HEK293 (cell line): ENCODE data around the gene FOXO3.

Source experiments
- HOXD13 ChIP-seq: sonication (generic); formaldehyde crosslinking; IDR thresholded peaks from 2 replicates; pipeline ENCODE4 v1.8.0; 2022; ENCODE audit warnings: missing genetic modification reagents, borderline replicate concordance
- MEIS1 ChIP-seq: sonication (generic); formaldehyde crosslinking; IDR thresholded peaks from 2 replicates; pipeline ENCODE4 v1.8.1; 2022; ENCODE audit warnings: missing genetic modification reagents, mild to moderate bottlenecking, borderline replicate concordance
- ZNF10 ChIP-seq: fragments of 450-650 bp; formaldehyde crosslinking; IDR thresholded peaks from 2 replicates; pipeline ENCODE4 v1.5.1; 2017; ENCODE audit warnings: missing biosample characterization, missing genetic modification characterization
- ZNF274 ChIP-seq, 2 experiments: fragments of 200-500 bp in 1 of 2; fragments of 450-650 bp in 1 of 2; sonication (Bioruptor generic) in 1 of 2; formaldehyde crosslinking in 1 of 2; IDR thresholded peaks; 2 replicates each; pipeline versions ENCODE4 v1.5.1 to v1.6.1; 2014 to 2016; ENCODE audit warnings: borderline replicate concordance in 1 of 2, inconsistent platforms in 1 of 2, low read length in 1 of 2, missing biosample characterization in 1 of 2, missing genetic modification characterization in 1 of 2
- ZNF514 ChIP-seq: fragments of 450-650 bp; formaldehyde crosslinking; IDR thresholded peaks from 2 replicates; pipeline ENCODE4 v1.5.1; 2016; ENCODE audit warnings: missing biosample characterization, missing genetic modification characterization
- TF ChIP-seq, protein P1 (sequence below): fragments of 450-650 bp; formaldehyde crosslinking; IDR thresholded peaks from 2 replicates; pipeline ENCODE4 v1.5.1; 2016; ENCODE audit warnings: missing biosample characterization, missing genetic modification characterization
- TF ChIP-seq, protein P2 (sequence below): IDR thresholded peaks from 2 replicates; pipeline ENCODE4 v1.6.1; 2011; ENCODE audit warnings: mild to moderate bottlenecking, low read depth, low read length, borderline replicate concordance
- TF ChIP-seq, protein P3 (sequence below): fragments of 450-650 bp; formaldehyde crosslinking; IDR thresholded peaks from 2 replicates; pipeline ENCODE4 v1.5.1; 2017; ENCODE audit warnings: missing biosample characterization, missing genetic modification characterization

DNA sequence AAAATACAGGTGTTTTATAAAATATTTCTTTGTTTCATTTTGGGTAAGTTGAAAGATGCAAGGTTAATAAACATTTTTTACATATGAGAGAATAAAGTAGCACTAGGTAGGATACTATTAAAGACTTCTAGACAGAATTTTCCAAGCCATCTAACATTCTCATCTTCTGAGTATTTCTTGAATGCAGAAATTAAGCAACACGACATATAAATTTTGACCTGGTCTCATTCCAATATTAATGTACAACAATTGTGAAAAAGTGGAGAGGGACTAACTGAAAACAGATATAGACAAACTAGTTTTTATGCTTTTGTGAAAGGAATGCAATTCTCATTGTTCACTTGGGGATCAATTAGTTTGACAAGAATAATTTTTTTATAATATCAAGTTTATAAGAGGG, 11.5 kb upstream of the FOXO3 start:
- TF ChIP-seq, protein P1, sequence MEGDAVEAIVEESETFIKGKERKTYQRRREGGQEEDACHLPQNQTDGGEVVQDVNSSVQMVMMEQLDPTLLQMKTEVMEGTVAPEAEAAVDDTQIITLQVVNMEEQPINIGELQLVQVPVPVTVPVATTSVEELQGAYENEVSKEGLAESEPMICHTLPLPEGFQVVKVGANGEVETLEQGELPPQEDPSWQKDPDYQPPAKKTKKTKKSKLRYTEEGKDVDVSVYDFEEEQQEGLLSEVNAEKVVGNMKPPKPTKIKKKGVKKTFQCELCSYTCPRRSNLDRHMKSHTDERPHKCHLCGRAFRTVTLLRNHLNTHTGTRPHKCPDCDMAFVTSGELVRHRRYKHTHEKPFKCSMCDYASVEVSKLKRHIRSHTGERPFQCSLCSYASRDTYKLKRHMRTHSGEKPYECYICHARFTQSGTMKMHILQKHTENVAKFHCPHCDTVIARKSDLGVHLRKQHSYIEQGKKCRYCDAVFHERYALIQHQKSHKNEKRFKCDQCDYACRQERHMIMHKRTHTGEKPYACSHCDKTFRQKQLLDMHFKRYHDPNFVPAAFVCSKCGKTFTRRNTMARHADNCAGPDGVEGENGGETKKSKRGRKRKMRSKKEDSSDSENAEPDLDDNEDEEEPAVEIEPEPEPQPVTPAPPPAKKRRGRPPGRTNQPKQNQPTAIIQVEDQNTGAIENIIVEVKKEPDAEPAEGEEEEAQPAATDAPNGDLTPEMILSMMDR (tag by site-specific recombination): no peak
- TF ChIP-seq ZNF10 (tag by site-specific recombination) (no peak), MEIS1 (CRISPR knock-in tag) (no peak), ZNF514 (no peak), HOXD13 (CRISPR knock-in tag) (no peak), ZNF274 (IDR thresholded peaks at IDR 0.05; ENCODE audit: low read length) (no peak), ZNF274 (tag by site-specific recombination; IDR thresholded peaks at IDR 0.05; ENCODE audit: borderline replicate concordance) (no peak)
- TF ChIP-seq, protein P2, sequence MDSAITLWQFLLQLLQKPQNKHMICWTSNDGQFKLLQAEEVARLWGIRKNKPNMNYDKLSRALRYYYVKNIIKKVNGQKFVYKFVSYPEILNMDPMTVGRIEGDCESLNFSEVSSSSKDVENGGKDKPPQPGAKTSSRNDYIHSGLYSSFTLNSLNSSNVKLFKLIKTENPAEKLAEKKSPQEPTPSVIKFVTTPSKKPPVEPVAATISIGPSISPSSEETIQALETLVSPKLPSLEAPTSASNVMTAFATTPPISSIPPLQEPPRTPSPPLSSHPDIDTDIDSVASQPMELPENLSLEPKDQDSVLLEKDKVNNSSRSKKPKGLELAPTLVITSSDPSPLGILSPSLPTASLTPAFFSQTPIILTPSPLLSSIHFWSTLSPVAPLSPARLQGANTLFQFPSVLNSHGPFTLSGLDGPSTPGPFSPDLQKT: no peak
- TF ChIP-seq, protein P3, sequence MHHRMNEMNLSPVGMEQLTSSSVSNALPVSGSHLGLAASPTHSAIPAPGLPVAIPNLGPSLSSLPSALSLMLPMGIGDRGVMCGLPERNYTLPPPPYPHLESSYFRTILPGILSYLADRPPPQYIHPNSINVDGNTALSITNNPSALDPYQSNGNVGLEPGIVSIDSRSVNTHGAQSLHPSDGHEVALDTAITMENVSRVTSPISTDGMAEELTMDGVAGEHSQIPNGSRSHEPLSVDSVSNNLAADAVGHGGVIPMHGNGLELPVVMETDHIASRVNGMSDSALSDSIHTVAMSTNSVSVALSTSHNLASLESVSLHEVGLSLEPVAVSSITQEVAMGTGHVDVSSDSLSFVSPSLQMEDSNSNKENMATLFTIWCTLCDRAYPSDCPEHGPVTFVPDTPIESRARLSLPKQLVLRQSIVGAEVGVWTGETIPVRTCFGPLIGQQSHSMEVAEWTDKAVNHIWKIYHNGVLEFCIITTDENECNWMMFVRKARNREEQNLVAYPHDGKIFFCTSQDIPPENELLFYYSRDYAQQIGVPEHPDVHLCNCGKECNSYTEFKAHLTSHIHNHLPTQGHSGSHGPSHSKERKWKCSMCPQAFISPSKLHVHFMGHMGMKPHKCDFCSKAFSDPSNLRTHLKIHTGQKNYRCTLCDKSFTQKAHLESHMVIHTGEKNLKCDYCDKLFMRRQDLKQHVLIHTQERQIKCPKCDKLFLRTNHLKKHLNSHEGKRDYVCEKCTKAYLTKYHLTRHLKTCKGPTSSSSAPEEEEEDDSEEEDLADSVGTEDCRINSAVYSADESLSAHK (tag by site-specific recombination): no peak
